IPS-15b (cell line): ENCODE measurements around the gene TRAPPC5.

Experiments
- H3K27me3 ChIP-seq: one replicate; pipeline ENCODE4 v1.6.1; 2013; ENCODE audit warnings: low read length; ENCODE audit not compliant: control insufficient read depth, insufficient read depth
- H3K36me3 ChIP-seq: one replicate; pipeline ENCODE4 v1.6.1; 2013; ENCODE audit warnings: low read length; ENCODE audit not compliant: control insufficient read depth, insufficient read depth
- H3K4me1 ChIP-seq: one replicate; pipeline ENCODE4 v1.6.1; 2013; ENCODE audit warnings: mild to moderate bottlenecking, low read length; ENCODE audit not compliant: control insufficient read depth, insufficient read depth
- H3K4me3 ChIP-seq: one replicate; pipeline ENCODE4 v1.5.1; 2013; ENCODE audit warnings: low read depth, low read length
- H3K9ac ChIP-seq: one replicate; pipeline ENCODE4 v1.6.1; 2013; ENCODE audit warnings: low read depth, mild to moderate bottlenecking, low read length
- H3K9me3 ChIP-seq: one replicate; pipeline ENCODE4 v1.6.1; 2013; ENCODE audit warnings: mild to moderate bottlenecking, low read length; ENCODE audit not compliant: control insufficient read depth, insufficient read depth

Gene TRAPPC5

GRCh38 chr19:7668842-7669241, 11.8 kb upstream of the TRAPPC5 start, which contains the start of gene RETN:
TSS of gene RETN (plus strand) at chr19:7669049. CDS start at chr19:7669327, 278 bp downstream.
- H3K4me3 ChIP-seq, result peak within 1 kb of the TSS; percentile 85
- H3K9ac ChIP-seq, result no peak within 1 kb of the TSS
- no peaks in the 10 kb centered on the region for H3K36me3 ChIP-seq
- no peaks in the 10 kb centered on the region for H3K9me3 ChIP-seq
- H3K27me3 ChIP-seq, result peaks cover 29% of the 10 kb centered on the region
- peaks cover 2% of the 10 kb centered on the region for H3K4me1 ChIP-seq

GRCh38 chr19:7669641-7670040, 11.0 kb upstream of the TRAPPC5 start:
- peaks cover 2% of the 10 kb centered on the region for H3K4me1 ChIP-seq
- H3K4me3 ChIP-seq, result peak overlapping the region; percentile 85
- peaks cover 29% of the 10 kb centered on the region for H3K27me3 ChIP-seq
- H3K9me3 ChIP-seq, result no peaks in the 10 kb centered on the region
- no peaks in the 10 kb centered on the region for H3K36me3 ChIP-seq
- H3K9ac ChIP-seq, result no peak overlapping the region

DNA sequence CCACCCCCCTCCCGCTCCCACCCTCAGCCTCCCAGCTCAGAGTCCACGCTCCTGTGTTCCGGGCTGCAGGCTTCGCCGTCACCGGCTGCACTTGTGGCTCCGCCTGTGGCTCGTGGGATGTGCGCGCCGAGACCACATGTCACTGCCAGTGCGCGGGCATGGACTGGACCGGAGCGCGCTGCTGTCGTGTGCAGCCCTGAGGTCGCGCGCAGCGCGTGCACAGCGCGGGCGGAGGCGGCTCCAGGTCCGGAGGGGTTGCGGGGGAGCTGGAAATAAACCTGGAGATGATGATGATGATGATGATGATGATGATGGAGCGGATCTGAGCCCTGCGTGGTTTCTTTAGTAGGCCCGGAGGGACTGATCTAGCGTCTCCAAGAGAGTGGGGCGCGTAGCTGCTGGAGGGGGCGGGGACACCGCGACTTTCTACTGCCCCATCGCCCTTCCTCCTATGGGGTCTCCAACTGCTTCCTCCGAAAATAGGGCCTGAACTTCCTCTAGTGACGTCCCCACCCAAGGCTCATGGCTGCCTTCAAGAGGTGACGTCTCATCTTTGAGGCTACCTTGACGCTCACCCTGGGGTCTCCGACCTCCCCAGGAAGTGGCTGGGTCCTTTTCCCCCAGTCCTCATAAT, 10.4 kb upstream of the TRAPPC5 start:
- Histone ChIP-seq H3K36me3 (no peaks in the 10 kb centered on the region), H3K9me3 (no peaks in the 10 kb centered on the region), H3K4me1 (peaks cover 2% of the 10 kb centered on the region), H3K4me3 (peak overlapping the region; percentile 85), H3K27me3 (peaks cover 29% of the 10 kb centered on the region), H3K9ac (peak overlapping the region; percentile 70)

DNA sequence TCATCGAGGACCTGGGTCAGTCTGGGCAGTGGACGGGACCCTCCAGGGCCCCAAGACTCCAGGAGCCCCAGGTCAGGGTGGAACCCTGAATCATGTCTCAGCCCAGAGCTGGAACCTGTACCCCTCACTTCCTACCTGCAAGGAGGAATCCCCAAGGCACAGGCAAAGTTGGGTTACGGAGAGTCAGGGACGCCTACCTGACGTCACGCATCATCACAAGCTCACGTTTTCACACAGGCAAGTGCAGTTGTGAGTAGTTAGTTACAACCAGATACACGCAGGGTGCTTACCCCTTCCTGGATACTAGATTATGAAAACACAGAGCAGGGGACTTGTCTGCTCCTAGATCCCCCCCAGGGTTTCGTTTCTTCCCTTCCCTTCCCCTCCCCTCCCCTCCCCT, 9.8 kb upstream of the TRAPPC5 start:
- peaks cover 29% of the 10 kb centered on the region for H3K27me3 ChIP-seq
- peak overlapping the region; percentile 70 for H3K9ac ChIP-seq
- H3K4me3 ChIP-seq, result peak overlapping the region; percentile 85
- peaks cover 2% of the 10 kb centered on the region for H3K4me1 ChIP-seq
- H3K9me3 ChIP-seq, result no peaks in the 10 kb centered on the region
- no peaks in the 10 kb centered on the region for H3K36me3 ChIP-seq

DNA sequence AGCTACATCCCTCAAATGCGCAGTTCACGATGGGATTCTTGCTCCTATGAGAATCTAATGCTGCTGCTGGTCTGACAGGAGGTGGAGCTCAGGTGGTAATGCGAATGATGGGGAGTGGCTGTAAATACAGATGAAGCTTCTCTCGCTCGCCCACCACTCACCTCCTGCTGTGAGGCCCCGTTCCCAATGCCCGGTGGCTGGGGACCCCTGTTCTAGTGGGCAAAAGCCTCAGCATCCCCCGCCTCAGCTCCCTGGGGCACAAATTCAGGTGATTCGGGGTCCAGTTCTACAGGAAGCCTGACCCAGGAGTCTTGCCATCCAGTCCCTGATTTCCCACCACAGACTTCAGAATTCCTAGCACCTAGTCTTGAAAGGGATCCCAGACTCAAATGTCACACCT, 8.1 kb upstream of the TRAPPC5 start:
- peaks cover 2% of the 10 kb centered on the region for H3K4me1 ChIP-seq
- H3K36me3 ChIP-seq, result no peaks in the 10 kb centered on the region
- peaks cover 34% of the 10 kb centered on the region for H3K27me3 ChIP-seq
- H3K4me3 ChIP-seq, result no peak overlapping the region
- H3K9ac ChIP-seq, result no peak overlapping the region
- H3K9me3 ChIP-seq, result no peaks in the 10 kb centered on the region

- no peak overlapping the region for H3K9ac ChIP-seq
- peaks cover 2% of the 10 kb centered on the region for H3K4me1 ChIP-seq
- no peaks in the 10 kb centered on the region for H3K36me3 ChIP-seq
- H3K9me3 ChIP-seq, result no peaks in the 10 kb centered on the region
- peaks cover 29% of the 10 kb centered on the region for H3K27me3 ChIP-seq
- H3K4me3 ChIP-seq, result peak overlapping the region; percentile 36
These were observed 6.3 kb upstream of the TRAPPC5 start for GRCh38 chr19:7674010-7675005.

DNA sequence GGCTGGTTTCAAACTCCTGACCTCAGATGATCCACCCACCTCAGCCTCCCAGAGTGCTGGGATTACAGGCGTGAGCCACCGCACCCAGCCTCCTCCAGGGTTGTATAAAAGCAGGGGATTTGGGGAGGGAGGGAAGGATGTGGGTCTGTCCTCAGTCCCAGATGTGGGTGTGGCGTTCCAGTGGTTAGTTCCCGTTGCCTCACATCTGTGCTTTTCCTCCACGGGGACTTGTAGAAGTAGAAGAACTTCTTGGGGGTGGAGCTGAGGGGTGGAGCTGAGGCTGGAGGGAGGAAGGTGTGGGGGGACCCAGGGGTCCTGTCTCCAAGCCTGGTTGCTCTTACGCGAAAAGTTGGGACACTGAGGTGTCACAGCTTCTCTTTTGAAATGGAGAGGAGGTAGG, 4.3 kb upstream of the TRAPPC5 start:
- Histone ChIP-seq H3K9me3 (no peaks in the 10 kb centered on the region), H3K9ac (no peak overlapping the region), H3K36me3 (no peaks in the 10 kb centered on the region), H3K4me1 (no peaks in the 10 kb centered on the region), H3K4me3 (no peak overlapping the region), H3K27me3 (peaks cover 19% of the 10 kb centered on the region)

DNA sequence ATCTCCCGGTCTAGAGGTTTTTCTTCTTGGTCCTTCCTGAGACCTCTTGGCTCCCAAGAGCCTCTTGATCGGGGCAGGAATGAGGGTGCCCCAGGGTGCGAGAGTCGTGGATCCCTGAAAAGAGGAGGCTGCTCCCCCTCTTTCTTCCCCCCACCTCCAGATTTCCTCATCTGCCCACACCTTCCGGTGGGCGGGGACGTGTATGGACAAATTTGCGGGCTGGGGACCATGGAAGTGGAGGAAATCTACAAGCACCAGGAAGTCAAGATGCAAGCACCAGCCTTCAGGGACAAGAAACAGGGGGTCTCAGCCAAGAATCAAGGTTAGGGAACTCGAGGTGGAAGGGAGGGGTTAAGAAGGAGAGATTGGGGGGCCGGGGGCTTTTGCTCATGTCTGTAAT, 3.8 kb upstream of the TRAPPC5 start, which contains the start of gene MCEMP1:
MCEMP1 (plus strand) TSS at position 237 of the 400 bp plus-strand sequence; CDS start at position 268, 31 bp downstream.
- H3K4me1 ChIP-seq, result peaks cover 1% of the 10 kb centered on the region
- H3K27me3 ChIP-seq, result peaks cover 15% of the 10 kb centered on the region
- no peak within 1 kb of the TSS for H3K4me3 ChIP-seq
- H3K9me3 ChIP-seq, result no peaks in the 10 kb centered on the region
- no peaks in the 10 kb centered on the region for H3K36me3 ChIP-seq
- no peak within 1 kb of the TSS for H3K9ac ChIP-seq

DNA sequence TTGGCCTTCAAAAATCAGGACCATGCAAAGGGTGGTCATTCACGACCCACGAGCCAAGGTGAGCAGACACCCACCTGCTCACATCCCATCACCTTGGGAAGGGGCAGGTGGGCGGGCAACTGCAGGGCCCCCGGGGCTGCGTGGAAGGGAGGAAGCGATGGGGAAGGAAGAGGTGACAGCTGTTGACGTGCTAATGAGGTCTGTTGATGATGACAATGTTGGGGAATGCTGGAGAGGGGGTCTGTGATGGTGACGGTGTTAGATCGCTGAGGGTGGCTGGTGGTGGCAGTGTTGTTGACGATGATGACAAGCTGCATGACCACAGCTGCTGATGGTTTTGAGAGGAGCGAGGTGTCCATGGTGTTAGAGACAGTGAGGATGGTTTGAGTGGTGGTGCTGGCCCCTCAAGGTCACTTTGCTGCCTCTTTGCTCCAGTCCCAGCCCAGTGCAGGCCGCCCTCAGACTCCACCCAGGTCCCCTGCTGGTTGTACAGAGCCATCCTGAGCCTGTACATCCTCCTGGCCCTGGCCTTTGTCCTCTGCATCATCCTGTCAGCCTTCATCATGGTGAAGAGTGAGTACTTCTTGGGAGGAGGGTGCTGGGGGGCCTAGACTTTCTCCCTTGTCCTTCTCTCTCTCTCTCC, 2.8 kb upstream of the TRAPPC5 start:
- Histone ChIP-seq H3K4me1 (peaks cover 2% of the 10 kb centered on the region), H3K9ac (no peak overlapping the region), H3K36me3 (peaks cover 5% of the 10 kb centered on the region), H3K9me3 (no peaks in the 10 kb centered on the region), H3K27me3 (peaks cover 12% of the 10 kb centered on the region), H3K4me3 (no peak overlapping the region)

GRCh38 chr19:7678971-7679751, 1.5 kb upstream of the TRAPPC5 start:
- Histone ChIP-seq H3K4me1 (peaks cover 2% of the 10 kb centered on the region), H3K27me3 (peaks cover 8% of the 10 kb centered on the region), H3K9ac (no peak overlapping the region), H3K4me3 (no peak overlapping the region), H3K9me3 (no peaks in the 10 kb centered on the region), H3K36me3 (peaks cover 12% of the 10 kb centered on the region)
